ENCODE data around the gene AVL9.

The AVL9 gene

GRCh38 chr7:32535162-32535702, 39.9 kb downstream of the AVL9 start:
- no peak for DNase-seq

DNA sequence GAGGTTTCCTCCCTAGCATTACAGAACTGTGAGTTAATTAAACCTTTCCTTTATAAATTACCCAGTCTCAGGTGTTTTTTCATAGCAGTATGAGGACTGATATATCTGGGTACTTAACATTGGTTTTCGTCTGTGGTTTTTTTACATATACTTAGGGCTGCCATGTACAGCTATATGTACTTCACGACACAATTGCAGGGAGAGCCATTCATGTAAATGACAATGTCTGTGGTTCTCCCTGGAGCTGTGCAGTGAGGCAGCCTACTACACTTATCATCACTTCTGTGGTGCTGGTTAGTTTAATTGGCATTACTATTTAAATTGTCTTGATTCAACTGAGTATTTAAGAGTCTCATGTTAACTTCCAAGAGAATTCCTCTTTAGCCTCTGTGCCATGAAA, 40.7 kb downstream of the AVL9 start:
- no peak for DNase-seq

DNA sequence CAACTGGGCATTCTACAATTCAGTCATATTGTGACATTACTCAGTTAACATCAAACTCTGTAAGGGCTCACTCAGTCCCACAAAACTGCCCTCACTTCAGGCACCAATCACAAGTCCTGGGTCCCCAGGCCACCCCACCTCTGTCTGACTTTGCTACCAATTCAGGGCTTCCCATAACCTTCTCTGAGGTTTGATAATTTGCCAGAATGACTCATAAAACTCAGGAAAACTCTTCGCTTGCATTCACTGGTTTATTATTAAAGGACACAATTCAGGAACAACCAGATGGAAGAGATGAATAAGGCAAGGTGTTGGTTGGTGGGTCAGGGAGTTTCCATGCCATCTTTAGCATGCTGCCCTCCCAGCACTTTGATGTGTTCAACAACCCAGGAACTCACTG, 41.3 kb downstream of the AVL9 start:
- no peak for DNase-seq

DNA sequence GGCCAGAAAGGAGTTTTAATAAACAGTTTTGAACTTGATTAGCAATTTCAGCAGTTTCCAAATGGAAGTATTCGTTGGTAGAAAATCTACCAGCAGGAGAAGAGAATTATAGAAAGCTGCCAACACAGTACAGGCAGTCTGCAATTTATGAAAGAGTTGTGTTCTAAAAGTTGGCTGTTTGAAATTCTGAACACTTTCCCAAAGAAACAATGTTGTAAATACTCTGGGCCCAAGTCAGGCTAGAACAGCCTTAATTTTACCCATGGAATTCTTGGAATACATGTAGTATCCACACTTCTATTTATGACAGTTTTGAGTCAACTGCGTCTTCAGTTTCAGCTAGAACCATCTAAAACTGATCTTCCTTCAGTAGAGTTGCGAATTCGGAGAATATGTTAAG, 42.5 kb downstream of the AVL9 start:
- DNase-seq = no peak

- DNase-seq = no peak
These were observed 44.1 kb downstream of the AVL9 start for GRCh38 chr7:32539366-32539765.

DNA sequence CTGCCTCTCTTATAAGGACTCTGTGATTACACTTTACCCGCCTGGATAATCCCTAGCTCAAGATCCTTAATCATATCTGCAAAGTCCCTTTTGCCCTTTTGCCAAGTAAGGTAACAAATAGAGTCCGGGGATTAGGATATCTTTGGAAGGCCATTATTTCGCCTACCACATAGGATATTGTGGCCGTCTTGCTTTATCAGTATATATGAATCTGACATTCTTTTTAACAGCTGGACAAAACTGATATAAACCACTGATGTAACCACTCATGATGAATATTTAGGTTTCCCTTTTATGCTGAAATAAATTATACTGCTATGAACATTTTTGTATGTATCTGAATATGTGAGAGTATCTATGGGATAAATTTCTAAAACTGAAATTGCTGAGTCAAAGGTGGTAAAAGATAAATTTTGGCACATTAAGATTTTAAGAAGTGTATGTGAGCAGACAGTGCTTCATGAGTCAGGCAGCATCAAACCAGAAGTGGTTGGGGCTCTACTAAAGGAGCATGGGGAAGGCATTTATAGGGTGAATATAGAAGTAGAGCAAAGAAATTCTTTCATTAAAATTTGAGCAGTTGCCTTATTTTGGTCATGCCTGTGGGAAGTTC, 44.7 kb downstream of the AVL9 start:
- DNase-seq = no peak

DNA sequence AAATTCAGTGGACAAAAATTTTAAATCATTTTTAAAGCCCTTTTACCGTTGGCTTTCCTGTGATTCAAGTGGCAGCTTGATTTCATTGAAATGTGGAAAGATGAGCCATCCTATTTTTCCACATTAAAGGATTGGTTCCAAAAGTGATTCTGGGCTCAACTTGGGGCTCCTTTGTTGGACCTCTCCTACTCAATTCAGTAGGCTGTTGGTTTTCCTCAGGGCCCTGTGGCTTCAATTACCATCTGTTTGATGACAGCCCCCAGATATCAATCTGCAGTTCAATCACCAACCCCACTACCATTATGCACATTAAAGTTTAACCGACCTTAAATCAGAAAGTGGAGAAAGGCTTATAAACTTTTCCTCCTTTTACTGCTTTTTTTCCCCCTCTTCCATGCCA, 47.3 kb downstream of the AVL9 start:
- DNase-seq = no peak

GRCh38 chr7:32559480-32559879, 64.2 kb downstream of the AVL9 start:
- peak; percentile 16 to 61 for DNase-seq

GRCh38 chr7:32560075-32560474, 64.8 kb downstream of the AVL9 start:
- no peak for DNase-seq

GRCh38 chr7:32561613-32562012, 66.3 kb downstream of the AVL9 start:
- no peak for DNase-seq

GRCh38 chr7:32564542-32564941, 69.3 kb downstream of the AVL9 start:
- DNase-seq = no peak

- no peak for DNase-seq
These were observed 74.3 kb downstream of the AVL9 start for GRCh38 chr7:32569388-32570289.

DNA sequence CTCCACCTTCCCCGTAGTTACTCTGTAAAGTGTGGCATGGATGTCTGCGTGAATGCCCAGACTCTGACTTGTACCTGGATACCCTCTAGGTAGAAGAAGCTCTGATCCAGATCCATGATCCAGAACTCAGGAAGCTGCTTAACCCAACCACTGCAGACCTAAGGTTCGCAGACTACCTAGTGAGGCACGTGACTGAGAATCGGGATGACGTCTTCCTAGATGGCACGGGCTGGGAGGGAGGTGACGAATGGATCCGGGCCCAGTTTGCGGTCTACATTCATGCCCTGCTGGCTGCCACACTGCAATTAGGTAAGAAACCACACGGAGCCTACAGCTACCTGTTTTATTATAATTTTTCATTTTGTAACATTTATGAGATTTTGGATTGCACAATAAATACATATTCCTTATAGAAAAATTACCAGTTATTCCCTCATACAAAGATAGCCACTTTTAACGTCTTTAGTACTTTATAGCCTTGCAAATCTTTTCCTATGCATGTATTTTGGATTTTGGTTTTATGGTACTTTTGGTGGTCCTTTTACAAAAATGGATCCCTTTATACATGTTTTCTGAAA, 77.9 kb downstream of the AVL9 start:
- no peak for DNase-seq

DNA sequence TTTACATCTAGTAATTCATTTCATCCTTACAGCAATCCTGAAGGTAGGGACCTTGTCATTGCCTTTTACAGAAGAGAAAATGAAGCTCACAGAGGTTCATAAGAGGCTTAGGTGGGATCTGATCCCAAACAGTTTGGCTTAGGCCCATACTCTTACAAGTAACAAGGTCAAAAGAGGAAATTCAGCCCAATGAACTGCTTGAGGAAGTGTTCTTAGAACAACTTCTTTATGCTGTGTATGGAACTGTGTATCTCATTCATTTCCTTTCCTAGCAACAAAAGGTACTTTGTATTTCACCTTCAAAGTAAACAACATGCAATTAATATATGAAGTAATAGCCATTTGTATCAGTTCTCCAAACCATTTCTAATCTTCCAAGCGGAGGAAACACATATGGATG, 79.3 kb downstream of the AVL9 start:
- DNase-seq = no peak

DNA sequence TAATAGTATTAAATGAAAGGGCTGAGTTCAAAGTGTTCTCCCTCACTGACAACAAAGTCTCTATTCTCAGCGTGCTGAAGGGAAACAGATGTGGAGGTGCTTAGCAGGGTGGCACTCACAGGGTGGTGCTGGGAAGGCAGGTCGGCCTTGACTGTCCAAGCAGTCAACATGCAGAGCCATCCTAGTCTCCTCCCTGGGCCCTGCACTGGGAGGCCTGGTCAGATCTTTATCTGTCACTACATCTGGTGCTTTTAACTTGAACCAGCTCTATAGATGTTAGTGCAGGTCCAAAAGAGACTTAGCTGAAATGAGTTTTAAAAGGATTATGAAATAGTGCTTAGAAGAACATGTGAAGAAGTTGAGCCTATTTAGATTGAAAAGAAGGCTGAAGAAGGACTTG, 82.1 kb downstream of the AVL9 start:
- no peak for DNase-seq

DNA sequence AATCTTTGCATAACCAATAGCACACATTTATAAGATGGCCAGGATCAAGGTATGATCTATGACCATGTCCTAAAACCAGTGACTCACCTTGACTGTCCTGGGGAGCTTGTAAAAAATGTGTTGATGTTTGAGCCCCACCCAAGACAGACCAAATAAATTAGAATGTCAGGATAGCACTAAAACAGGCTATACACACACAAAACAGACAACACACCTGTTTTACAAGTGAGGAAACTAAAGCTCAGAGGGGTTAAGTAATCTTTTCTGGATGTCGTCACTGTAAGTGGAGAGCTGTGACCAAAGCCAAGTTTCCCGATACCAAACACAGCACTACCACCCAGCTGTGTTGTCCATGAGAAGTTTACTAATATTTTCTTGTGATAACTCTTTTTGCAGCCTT, 84.5 kb downstream of the AVL9 start:
- no peak for DNase-seq

GRCh38 chr7:32580646-32581045, 85.4 kb downstream of the AVL9 start:
- DNase-seq = no peak

DNA sequence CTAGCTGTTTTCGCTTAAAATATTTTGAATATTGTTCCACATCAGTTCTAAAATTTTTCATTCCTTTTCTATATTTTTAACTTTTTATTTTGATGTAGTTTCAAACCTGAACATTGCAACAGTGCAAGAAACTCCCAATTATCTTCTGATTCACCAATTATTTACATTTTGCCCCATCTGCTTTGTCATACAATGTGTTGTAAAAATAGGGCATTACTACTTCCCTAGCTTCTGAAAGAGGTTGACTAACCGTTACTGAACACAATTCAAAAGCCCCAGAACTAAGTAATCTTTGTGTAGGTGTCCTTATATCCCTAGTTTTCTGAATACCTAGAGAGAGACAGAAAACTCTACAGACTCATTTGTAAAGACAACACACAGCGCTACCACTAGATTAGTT, 86.7 kb downstream of the AVL9 start:
- DNase-seq = peak in 1 of 2 donors; percentile 5

GRCh38 chr7:32583791-32584190, 88.5 kb downstream of the AVL9 start:
- no peak for DNase-seq

DNA sequence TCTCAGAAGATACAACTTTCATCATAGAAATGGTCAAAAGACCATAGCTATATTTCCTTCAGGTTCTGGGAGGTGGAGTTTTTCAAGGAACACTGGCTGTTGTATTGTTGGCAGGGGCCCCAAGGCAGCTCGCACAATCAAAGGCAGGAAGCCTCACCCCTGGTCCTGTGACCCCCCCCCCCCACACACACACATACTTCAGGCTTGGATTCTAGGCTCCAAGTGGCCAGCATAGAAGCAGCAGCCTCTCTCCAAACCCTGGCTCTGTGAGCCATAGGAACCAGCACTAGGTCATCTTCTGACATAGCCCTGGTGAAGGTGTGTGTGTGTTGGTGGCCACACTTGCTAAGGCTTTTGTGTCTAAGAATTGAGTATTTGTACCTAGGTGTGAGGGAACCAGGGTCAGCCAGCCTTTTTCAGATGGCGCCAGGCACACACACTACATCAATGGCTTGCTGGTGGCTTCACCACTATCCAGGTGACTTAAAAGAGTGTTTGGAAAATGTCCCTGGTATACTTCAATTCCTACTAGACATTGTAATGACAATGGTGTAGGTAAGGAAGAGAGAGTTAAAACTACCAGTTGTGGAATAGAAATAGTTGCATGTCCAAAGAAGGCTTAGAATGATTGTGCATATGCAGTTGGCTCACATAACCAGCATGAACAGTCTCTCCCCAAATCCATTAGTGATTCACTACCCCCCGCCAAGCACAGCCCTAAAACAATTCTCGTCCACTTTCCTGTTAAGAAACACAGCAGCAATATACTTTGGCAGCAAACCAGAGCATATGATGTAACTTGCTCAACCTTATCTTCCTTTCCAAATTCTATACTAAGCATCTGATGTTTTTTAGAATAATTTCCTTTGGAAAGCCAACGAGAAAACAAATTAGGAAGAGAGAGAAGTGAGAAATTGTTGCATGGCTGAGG, 91.3 kb downstream of the AVL9 start:
- no peak for DNase-seq

- DNase-seq = no peak
These were observed 92.2 kb downstream of the AVL9 start for GRCh38 chr7:32587411-32587948.

DNA sequence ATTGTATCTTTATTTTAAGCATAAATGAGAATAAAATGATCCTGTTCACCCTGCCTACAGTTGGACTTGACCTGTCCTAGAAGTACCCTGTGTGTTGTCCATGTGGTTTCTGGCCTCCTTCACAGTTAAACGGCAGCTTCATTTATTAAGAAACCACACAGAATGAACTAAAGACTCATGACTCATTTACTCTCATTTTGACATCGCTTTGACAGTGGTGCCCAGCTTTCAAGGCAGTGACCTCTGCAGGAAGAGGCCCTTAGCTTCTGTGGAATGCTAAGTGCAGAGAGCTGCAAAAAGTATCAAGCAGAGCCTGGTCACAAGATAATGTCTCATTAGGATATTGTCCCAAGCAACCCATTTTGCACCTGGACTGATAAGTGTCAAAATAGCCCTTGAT, 93.4 kb downstream of the AVL9 start:
- peak; percentile 9 to 23 for DNase-seq
